ENCODE measurements around the gene FRYL. TPM values are rescaled to one million over a fixed set of nuclear protein-coding genes. Genes with fewer than 3 reads are reported as not detected.

FRYL gene
- total and polyA plus RNA-seq, 2 of the 13 experiments (the other 11 are each of a cell fraction or from before 2014, with no cell fraction given) = 9.7 to 19.6 TPM

DNA sequence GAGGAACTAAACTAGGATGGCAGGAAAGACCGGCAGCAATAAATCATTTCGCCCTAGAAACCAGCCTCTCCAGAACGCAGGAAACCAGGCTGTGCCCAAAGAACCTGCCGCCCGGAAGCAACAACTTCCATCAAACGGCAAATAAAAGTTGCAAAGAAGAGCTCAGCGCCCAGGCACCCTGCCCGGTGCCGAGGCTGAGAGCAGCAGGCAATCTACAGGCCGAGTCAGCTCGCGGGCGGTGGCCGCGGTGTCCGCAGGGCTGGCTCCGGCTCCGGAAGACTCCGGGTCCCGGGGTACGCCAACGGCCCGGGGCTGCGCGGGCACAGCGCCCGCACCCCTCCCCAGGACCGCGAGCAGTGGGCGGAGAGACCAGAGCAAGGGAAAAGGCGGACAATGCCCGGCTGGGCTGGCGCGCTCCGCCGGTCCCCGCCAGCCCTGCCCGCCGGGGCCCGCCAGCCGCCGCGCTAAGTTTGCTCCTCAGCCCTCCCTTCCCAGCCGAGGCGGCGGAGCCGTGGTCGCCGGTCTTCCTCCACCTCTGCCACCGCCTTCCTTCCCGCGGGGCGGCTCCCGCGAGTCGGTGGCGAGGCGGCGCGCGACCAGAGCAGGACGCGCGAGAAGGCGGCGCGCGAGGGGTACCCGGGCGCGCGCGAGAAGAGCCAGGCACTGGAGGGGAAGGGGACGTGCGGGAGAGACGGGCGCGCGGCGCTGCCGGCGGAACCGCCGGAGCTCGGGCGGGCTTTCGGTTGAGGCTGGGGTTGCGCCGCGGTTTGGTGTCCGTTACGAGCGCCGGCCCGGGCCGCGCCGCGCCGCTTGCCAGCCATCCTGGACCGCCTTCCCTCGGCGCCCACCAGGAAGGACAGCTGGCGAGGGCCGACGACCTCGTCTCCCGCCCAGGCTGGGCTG, 733 bp downstream of the FRYL start (continued):
- TF ChIP-seq ZFP36L2 (CRISPR knock-in tag; IDR thresholded peaks at IDR 0.05) (no peak), ASH2L (IDR thresholded peaks at IDR 0.05; ENCODE audit: insufficient read length, low read depth, low read length) (peak; percentile 58), PLRG1 (conservative IDR thresholded peaks at IDR 0.05) (no peak), ZNF724P (CRISPR knock-in tag; IDR thresholded peaks at IDR 0.05; ENCODE audit: borderline replicate concordance) (no peak), FOSL1 (CRISPR knock-in tag; IDR thresholded peaks at IDR 0.05; ENCODE audit: borderline replicate concordance) (no peak), RFXANK (CRISPR knock-in tag; IDR thresholded peaks at IDR 0.05) (no peak), RAD21 (CRISPR knock-in tag; IDR thresholded peaks at IDR 0.05) (peak; percentile 47), PAX8 (CRISPR knock-in tag; IDR thresholded peaks at IDR 0.05; ENCODE audit: borderline replicate concordance) (no peak; the same call in 1 of the 2 replicates), ZNF207 (IDR thresholded peaks at IDR 0.05; ENCODE audit: borderline replicate concordance) (no peak), ZNF619 (CRISPR knock-in tag; IDR thresholded peaks at IDR 0.05) (no peak), TEAD2 (CRISPR knock-in tag; IDR thresholded peaks at IDR 0.05) (no peak), GPN1 (CRISPR knock-in tag; IDR thresholded peaks at IDR 0.05; ENCODE audit: borderline replicate concordance) (no peak), ZNF17 (CRISPR knock-in tag; IDR thresholded peaks at IDR 0.05) (no peak), KMT2A (CRISPR knock-in tag; IDR thresholded peaks at IDR 0.05) (peak; percentile 52; the same call in 1 of the 2 replicates)
- TF ChIP-seq, protein P1, sequence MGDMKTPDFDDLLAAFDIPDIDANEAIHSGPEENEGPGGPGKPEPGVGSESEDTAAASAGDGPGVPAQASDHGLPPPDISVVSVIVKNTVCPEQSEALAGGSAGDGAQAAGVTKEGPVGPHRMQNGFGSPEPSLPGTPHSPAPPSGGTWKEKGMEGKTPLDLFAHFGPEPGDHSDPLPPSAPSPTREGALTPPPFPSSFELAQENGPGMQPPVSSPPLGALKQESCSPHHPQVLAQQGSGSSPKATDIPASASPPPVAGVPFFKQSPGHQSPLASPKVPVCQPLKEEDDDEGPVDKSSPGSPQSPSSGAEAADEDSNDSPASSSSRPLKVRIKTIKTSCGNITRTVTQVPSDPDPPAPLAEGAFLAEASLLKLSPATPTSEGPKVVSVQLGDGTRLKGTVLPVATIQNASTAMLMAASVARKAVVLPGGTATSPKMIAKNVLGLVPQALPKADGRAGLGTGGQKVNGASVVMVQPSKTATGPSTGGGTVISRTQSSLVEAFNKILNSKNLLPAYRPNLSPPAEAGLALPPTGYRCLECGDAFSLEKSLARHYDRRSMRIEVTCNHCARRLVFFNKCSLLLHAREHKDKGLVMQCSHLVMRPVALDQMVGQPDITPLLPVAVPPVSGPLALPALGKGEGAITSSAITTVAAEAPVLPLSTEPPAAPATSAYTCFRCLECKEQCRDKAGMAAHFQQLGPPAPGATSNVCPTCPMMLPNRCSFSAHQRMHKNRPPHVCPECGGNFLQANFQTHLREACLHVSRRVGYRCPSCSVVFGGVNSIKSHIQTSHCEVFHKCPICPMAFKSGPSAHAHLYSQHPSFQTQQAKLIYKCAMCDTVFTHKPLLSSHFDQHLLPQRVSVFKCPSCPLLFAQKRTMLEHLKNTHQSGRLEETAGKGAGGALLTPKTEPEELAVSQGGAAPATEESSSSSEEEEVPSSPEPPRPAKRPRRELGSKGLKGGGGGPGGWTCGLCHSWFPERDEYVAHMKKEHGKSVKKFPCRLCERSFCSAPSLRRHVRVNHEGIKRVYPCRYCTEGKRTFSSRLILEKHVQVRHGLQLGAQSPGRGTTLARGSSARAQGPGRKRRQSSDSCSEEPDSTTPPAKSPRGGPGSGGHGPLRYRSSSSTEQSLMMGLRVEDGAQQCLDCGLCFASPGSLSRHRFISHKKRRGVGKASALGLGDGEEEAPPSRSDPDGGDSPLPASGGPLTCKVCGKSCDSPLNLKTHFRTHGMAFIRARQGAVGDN (CRISPR knock-in tag; IDR thresholded peaks at IDR 0.05) = peak; percentile 65
- TF ChIP-seq, protein P2, sequence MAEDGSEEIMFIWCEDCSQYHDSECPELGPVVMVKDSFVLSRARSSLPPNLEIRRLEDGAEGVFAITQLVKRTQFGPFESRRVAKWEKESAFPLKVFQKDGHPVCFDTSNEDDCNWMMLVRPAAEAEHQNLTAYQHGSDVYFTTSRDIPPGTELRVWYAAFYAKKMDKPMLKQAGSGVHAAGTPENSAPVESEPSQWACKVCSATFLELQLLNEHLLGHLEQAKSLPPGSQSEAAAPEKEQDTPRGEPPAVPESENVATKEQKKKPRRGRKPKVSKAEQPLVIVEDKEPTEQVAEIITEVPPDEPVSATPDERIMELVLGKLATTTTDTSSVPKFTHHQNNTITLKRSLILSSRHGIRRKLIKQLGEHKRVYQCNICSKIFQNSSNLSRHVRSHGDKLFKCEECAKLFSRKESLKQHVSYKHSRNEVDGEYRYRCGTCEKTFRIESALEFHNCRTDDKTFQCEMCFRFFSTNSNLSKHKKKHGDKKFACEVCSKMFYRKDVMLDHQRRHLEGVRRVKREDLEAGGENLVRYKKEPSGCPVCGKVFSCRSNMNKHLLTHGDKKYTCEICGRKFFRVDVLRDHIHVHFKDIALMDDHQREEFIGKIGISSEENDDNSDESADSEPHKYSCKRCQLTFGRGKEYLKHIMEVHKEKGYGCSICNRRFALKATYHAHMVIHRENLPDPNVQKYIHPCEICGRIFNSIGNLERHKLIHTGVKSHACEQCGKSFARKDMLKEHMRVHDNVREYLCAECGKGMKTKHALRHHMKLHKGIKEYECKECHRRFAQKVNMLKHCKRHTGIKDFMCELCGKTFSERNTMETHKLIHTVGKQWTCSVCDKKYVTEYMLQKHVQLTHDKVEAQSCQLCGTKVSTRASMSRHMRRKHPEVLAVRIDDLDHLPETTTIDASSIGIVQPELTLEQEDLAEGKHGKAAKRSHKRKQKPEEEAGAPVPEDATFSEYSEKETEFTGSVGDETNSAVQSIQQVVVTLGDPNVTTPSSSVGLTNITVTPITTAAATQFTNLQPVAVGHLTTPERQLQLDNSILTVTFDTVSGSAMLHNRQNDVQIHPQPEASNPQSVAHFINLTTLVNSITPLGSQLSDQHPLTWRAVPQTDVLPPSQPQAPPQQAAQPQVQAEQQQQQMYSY (CRISPR knock-in tag; IDR thresholded peaks at IDR 0.05) = peak; percentile 86
- TF ChIP-seq, protein P3, sequence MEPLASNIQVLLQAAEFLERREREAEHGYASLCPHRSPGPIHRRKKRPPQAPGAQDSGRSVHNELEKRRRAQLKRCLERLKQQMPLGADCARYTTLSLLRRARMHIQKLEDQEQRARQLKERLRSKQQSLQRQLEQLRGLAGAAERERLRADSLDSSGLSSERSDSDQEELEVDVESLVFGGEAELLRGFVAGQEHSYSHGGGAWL (CRISPR knock-in tag; IDR thresholded peaks at IDR 0.05) = peak; percentile 35; the same call in 1 of the 2 replicates

Measured in HepG2 (cell line).